MM.1S (cell line): ENCODE results near the gene CYB561A3.

Experiments
- DNase-seq: peaks from one replicate; pipeline ENCODE4 v3.0.0-alpha.2; 2015
- H2AFZ ChIP-seq: fragments of 300-600 bp; sonication (generic); 2 replicates; pipeline ENCODE4 v1.6.0; 2016; ENCODE audit warnings: antibody characterized with exemption, low read length
- H3F3A ChIP-seq: fragments of 300-600 bp; sonication (generic); 2 replicates; pipeline ENCODE4 v1.6.1; 2016; ENCODE audit warnings: mild to moderate bottlenecking, antibody characterized with exemption, low read length, moderate library complexity, mixed read lengths; ENCODE audit not compliant: insufficient read depth
- H3K27ac ChIP-seq: fragments of 300-600 bp; sonication (generic); 2 replicates; pipeline ENCODE4 v1.5.1; 2016; ENCODE audit warnings: mild to moderate bottlenecking, low read length
- H3K27me3 ChIP-seq: fragments of 300-600 bp; sonication (generic); replicated peaks from 2 replicates; pipeline ENCODE4 v1.6.0; 2016; ENCODE audit warnings: low read length; ENCODE audit not compliant: insufficient read depth
- H3K36me3 ChIP-seq: fragments of 300-600 bp; sonication (generic); replicated peaks from 2 replicates; pipeline ENCODE4 v1.6.1; 2016; ENCODE audit warnings: mild to moderate bottlenecking, low read length, mixed read lengths; ENCODE audit not compliant: insufficient read depth
- H3K4me1 ChIP-seq: fragments of 300-600 bp; sonication (generic); 2 replicates; pipeline ENCODE4 v1.6.1; 2016; ENCODE audit warnings: low read length, mixed read lengths
- H3K4me2 ChIP-seq: fragments of 300-600 bp; sonication (generic); 2 replicates; pipeline ENCODE4 v1.6.0; 2016; ENCODE audit warnings: low read depth, low read length
- H3K4me3 ChIP-seq: fragments of 300-600 bp; sonication (generic); 2 replicates; pipeline ENCODE4 v1.5.1; 2016; ENCODE audit warnings: low read length, mixed read lengths
- H3K79me2 ChIP-seq: fragments of 300-600 bp; sonication (generic); 2 replicates; pipeline ENCODE4 v1.6.1; 2016; ENCODE audit warnings: mixed run types, low read length, mixed read lengths
- H3K9ac ChIP-seq: fragments of 300-600 bp; sonication (generic); 2 replicates; pipeline ENCODE4 v1.6.1; 2016; ENCODE audit warnings: low read length, mixed read lengths
- H3K9me2 ChIP-seq: fragments of 300-600 bp; sonication (generic); replicated peaks from 2 replicates; pipeline ENCODE4 v1.6.1; 2016; ENCODE audit warnings: mild to moderate bottlenecking, low read length, mixed read lengths; ENCODE audit not compliant: insufficient read depth
- H3K9me3 ChIP-seq: fragments of 300-600 bp; sonication (generic); replicated peaks from 2 replicates; pipeline ENCODE4 v1.6.1; 2016; ENCODE audit warnings: mild to moderate bottlenecking, low read length, mixed read lengths; ENCODE audit not compliant: insufficient read depth
- H4K20me1 ChIP-seq: fragments of 300-600 bp; sonication (generic); 2 replicates; pipeline ENCODE4 v1.6.1; 2016; ENCODE audit warnings: mild to moderate bottlenecking, low read length, moderate library complexity, mixed read lengths; ENCODE audit not compliant: insufficient read depth
- EZH2 ChIP-seq: fragments of 300-600 bp; sonication (generic); optimal IDR thresholded peaks from 2 replicates; pipeline ENCODE3; 2017; ENCODE audit warnings: low read depth, mild to moderate bottlenecking, antibody characterized with exemption, low read length, mixed read lengths
- EZH2phosphoT487 ChIP-seq: fragments of 300-600 bp; sonication (generic); IDR thresholded peaks from 2 replicates; pipeline ENCODE4 v1.6.1; 2018; ENCODE audit warnings: antibody characterized with exemption, low read length
- TF ChIP-seq, protein P1 (sequence below): fragments of 300-600 bp; sonication (generic); IDR thresholded peaks from 2 replicates; pipeline ENCODE4 v1.5.1; 2016; ENCODE audit warnings: antibody characterized with exemption, low read length, mixed read lengths

Gene CYB561A3

GRCh38 chr11:61345954-61346843 is 15.5 kb downstream of the CYB561A3 start:
- TF ChIP-seq, protein P1, sequence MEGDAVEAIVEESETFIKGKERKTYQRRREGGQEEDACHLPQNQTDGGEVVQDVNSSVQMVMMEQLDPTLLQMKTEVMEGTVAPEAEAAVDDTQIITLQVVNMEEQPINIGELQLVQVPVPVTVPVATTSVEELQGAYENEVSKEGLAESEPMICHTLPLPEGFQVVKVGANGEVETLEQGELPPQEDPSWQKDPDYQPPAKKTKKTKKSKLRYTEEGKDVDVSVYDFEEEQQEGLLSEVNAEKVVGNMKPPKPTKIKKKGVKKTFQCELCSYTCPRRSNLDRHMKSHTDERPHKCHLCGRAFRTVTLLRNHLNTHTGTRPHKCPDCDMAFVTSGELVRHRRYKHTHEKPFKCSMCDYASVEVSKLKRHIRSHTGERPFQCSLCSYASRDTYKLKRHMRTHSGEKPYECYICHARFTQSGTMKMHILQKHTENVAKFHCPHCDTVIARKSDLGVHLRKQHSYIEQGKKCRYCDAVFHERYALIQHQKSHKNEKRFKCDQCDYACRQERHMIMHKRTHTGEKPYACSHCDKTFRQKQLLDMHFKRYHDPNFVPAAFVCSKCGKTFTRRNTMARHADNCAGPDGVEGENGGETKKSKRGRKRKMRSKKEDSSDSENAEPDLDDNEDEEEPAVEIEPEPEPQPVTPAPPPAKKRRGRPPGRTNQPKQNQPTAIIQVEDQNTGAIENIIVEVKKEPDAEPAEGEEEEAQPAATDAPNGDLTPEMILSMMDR = no peak
- TF ChIP-seq EZH2 = no peak
- TF ChIP-seq EZH2phosphoT487 = no peak
- Histone ChIP-seq H3K36me3 (no peaks in the 10 kb centered on the region), H4K20me1 (no peaks in the 10 kb centered on the region), H3K9me3 (no peaks in the 10 kb centered on the region), H3K27me3 (no peaks in the 10 kb centered on the region), H3K9ac (no peak overlapping the region), H2AFZ (no peak overlapping the region), H3K4me1 (no peaks in the 10 kb centered on the region), H3K9me2 (no peaks in the 10 kb centered on the region), H3K4me2 (no peak overlapping the region), H3F3A (no peaks in the 10 kb centered on the region), H3K79me2 (no peaks in the 10 kb centered on the region), H3K27ac (no peak overlapping the region), H3K4me3 (no peak overlapping the region)
- no peak for DNase-seq

DNA sequence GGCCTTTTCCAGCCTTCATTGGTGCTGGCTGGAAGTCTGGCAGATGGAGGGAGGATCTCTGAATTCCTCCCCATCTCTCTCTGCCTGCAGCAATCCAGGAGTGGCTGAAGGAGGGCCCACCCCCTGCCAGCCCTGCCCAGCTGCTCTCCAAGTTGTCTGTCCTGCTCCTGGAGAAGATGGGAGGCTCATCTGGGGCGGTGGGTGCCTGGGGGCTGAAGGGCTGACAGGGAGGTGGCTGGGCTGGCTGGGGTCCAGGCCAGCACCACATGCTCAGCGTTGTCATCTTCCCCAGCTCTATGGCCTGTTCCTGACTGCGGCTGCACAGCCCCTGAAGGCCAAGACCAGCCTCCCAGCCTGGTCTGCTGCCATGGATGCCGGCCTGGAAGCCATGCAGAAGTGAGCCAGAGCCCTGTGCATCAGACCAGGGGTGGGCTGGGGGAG is 16.5 kb downstream of the CYB561A3 start:
- H3K36me3 ChIP-seq = no peaks in the 10 kb centered on the region
- H3K9me2 ChIP-seq = no peaks in the 10 kb centered on the region
- no peak for TF ChIP-seq EZH2
- no peak for TF ChIP-seq EZH2phosphoT487
- TF ChIP-seq, protein P1 = no peak
- no peak overlapping the region for H3K9ac ChIP-seq
- H3K27ac ChIP-seq = no peak overlapping the region
- H2AFZ ChIP-seq = no peak overlapping the region
- H3K79me2 ChIP-seq = no peaks in the 10 kb centered on the region
- H3F3A ChIP-seq = no peaks in the 10 kb centered on the region
- H3K9me3 ChIP-seq = no peaks in the 10 kb centered on the region
- no peaks in the 10 kb centered on the region for H4K20me1 ChIP-seq
- no peak for DNase-seq
- H3K4me2 ChIP-seq = no peak overlapping the region
- no peak overlapping the region for H3K4me3 ChIP-seq
- no peaks in the 10 kb centered on the region for H3K4me1 ChIP-seq
- H3K27me3 ChIP-seq = no peaks in the 10 kb centered on the region

DNA sequence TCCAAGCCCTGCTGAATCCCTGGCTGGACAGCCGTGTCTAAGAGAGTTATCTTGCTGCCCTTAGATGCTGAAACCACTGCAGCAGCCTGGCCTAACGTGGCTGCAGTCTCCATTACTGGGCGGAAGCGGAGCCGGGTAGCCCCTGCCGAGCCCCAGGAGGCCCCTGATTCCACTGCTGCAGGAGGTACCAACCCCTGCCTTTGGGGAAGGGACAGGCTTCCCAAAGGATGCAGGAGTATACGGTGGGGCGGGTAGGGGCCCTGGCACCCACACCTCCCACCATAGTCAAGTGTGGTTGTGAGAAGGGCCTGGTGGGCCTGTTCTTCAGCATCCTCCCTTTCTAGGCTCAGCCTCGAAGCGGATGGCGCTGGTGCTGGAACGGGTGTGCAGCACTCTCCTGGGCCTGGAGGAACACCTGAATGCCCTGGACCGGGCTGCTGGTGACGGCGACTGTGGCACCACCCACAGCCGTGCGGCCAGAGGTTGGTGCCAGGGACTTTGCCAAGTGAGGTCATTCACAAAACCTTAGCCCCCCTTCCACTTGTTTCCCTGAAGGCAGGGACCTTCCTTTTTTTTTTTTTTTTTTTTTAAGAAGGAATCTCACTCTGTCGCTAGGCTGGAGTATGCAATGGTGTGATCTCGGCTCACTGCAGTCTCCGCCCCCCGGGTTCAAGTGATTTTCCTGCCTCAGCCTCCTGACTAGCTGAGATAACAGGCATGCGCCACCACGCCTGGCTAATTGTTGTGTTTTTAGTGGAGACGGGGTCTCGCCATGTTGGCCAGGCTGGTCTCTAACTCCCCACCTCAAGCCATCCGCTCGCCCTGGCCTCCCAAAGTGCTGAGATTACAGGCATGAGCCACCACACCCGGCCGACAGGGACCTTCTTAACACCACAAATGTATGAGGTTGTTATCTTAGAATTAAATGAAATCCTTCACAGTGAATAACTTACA is 17.6 kb downstream of the CYB561A3 start:
- Histone ChIP-seq H3K9me2 (no peaks in the 10 kb centered on the region), H3K4me2 (no peak overlapping the region), H3K4me3 (no peak overlapping the region), H3K9me3 (no peaks in the 10 kb centered on the region), H3K79me2 (no peaks in the 10 kb centered on the region), H3K27me3 (no peaks in the 10 kb centered on the region), H3K4me1 (no peaks in the 10 kb centered on the region), H3K9ac (no peak overlapping the region), H3F3A (no peaks in the 10 kb centered on the region), H3K27ac (no peak overlapping the region), H3K36me3 (no peaks in the 10 kb centered on the region), H2AFZ (no peak overlapping the region), H4K20me1 (no peaks in the 10 kb centered on the region)
- TF ChIP-seq, protein P1 = no peak
- TF ChIP-seq EZH2 = no peak
- TF ChIP-seq EZH2phosphoT487 = no peak
- DNase-seq = no peak
